CD4-positive, alpha-beta T cell (primary cell): ENCODE results near the gene TESK2. TPM values are rescaled to one million over a fixed set of nuclear protein-coding genes. Genes with fewer than 3 reads are reported as not detected.
A peak's percentile ranks its signal among the peaks of the same experiment; 100 is the strongest.

Experiments used
- ATAC-seq: fragments of 200-7000 bp; cut with Tn5 transposase; one replicate; pipeline ENCODE4 v1.10.0; 2022; ENCODE audit warnings: mild to moderate bottlenecking; ENCODE audit not compliant: poor library complexity
- CTCF ChIA-PET: fragments of 350-600 bp; sonication (Branson Sonifier 250); formaldehyde crosslinking; loops from one replicate; lab custom pipeline; 2021; ENCODE audit warnings: antibody characterized with exemption, inconsistent platforms; lab: Charles Lee
- POLR2A ChIA-PET: fragments of 350-600 bp; sonication (Branson Sonifier 250); formaldehyde crosslinking; loops from one replicate; lab custom pipeline; 2021; ENCODE audit warnings: antibody characterized with exemption, inconsistent platforms; lab: Charles Lee
- DNase-seq, 14 experiments: peaks; one replicate each; pipeline ENCODE4 v3.0.0-alpha.2; 2013 to 2020; ENCODE audit warnings: mixed read lengths in 2 of 14
- H3K27ac ChIP-seq, 2 donors: one replicate each; pipeline versions ENCODE4 v1.5.1 to v1.7.0; 2013; ENCODE audit warnings: low read length in 2 of 2, low read depth in 1 of 2, mild to moderate bottlenecking in 1 of 2
- H3K27me3 ChIP-seq, 2 experiments: 1 replicate in 1 of 2; 2 replicates in 1 of 2; pipeline versions ENCODE4 v1.6.1 to v1.7.0; 2013; ENCODE audit warnings: low read length in 2 of 2, control low read depth in 1 of 2, mild to moderate bottlenecking in 1 of 2, moderate library complexity in 1 of 2; ENCODE audit not compliant: insufficient read depth in 2 of 2, control insufficient read depth in 1 of 2
- H3K36me3 ChIP-seq: one replicate; pipeline ENCODE4 v1.6.1; 2013; ENCODE audit warnings: low read length, control low read depth; ENCODE audit not compliant: insufficient read depth
- H3K4me1 ChIP-seq: one replicate; pipeline ENCODE4 v1.6.1; 2013; ENCODE audit warnings: low read length, control low read depth; ENCODE audit not compliant: insufficient read depth
- H3K4me3 ChIP-seq: one replicate; pipeline ENCODE4 v1.5.1; 2013; ENCODE audit warnings: mild to moderate bottlenecking, low read length, moderate library complexity
- H3K9me3 ChIP-seq, 2 experiments: 1 replicate in 1 of 2; 2 replicates in 1 of 2; pipeline versions ENCODE4 v1.6.1 to v1.7.0; 2013; ENCODE audit warnings: low read length in 2 of 2, mild to moderate bottlenecking in 2 of 2, control low read depth in 1 of 2, moderate library complexity in 1 of 2; ENCODE audit not compliant: control insufficient read depth in 1 of 2, insufficient read depth in 1 of 2
- H3K27ac Mint-ChIP-seq: one replicate; pipeline ENCODE4 v1.8.0; 2020; ENCODE audit warnings: mixed read lengths
- H3K27me3 Mint-ChIP-seq: one replicate; pipeline ENCODE4 v1.8.0; 2021; ENCODE audit warnings: mixed read lengths
- H3K36me3 Mint-ChIP-seq: one replicate; pipeline ENCODE4 v1.8.0; 2021; ENCODE audit warnings: low read depth, mixed read lengths
- H3K4me1 Mint-ChIP-seq: one replicate; pipeline ENCODE4 v1.8.0; 2021; ENCODE audit warnings: low read depth, mixed read lengths
- H3K4me3 Mint-ChIP-seq: one replicate; pipeline ENCODE4 v1.8.0; 2020; ENCODE audit warnings: mild to moderate bottlenecking, mixed read lengths
- H3K9me3 Mint-ChIP-seq: one replicate; pipeline ENCODE4 v1.8.0; 2020; ENCODE audit warnings: mixed read lengths
- CTCF ChIP-seq: fragments of 200-600 bp; IDR thresholded peaks from one replicate; pipeline ENCODE4 v1.8.0; 2022; ENCODE audit warnings: antibody characterized with exemption, mild to moderate bottlenecking
- intact Hi-C, 2 experiments: fragments of 100-400 bp; cut with DNase I in 1 of 2; cut with micrococcal nuclease in 1 of 2; formaldehyde crosslinking; loops; one replicate each; pipeline versions ENCODE4 v1.15.1 to v1.9.0; 2023 to 2025; cut with DNase I, micrococcal nuclease
- total RNA-seq, 174 experiments: library from RNA in 2 of 174; stranded (reverse) in 2 of 174; gene quantifications; one replicate each; pipeline ENCODE4 v1.2.3 and lab custom pipeline; 2021 to 2026

The TESK2 gene
- total RNA-seq, 2 experiments from 2014 or later: 2.8 to 3.4 TPM

- Mint-ChIP-seq H3K4me3 (peak overlapping the region; percentile 95), H3K27ac (peak overlapping the region; percentile 95), H3K36me3 (no peaks in the 10 kb centered on the region), H3K9me3 (no peaks in the 10 kb centered on the region), H3K4me1 (peaks cover 30% of the 10 kb centered on the region), H3K27me3 (no peaks in the 10 kb centered on the region)
- ATAC-seq: no peak
- peaks cover 24% of the 10 kb centered on the region for H3K4me1 ChIP-seq
- no peaks in the 10 kb centered on the region for H3K9me3 ChIP-seq
- ChIA-PET POLR2A (interaction anchor here (0.9 to 6.2 kb wide), 14 partner anchors 33 to 504 kb away, joined by 3 to 163 read pairs (median 8); partner anchors contain the start of genes CCDC163, DYNLT4, EIF2B3 and GPBP1L1), CTCF (interaction anchor here (1.2 to 5.2 kb wide), 6 partner anchors 12 to 291 kb away, joined by 4 to 66 read pairs (median 12); partner anchors contain the start of genes CCDC163, HECTD3, MMACHC and MUTYH)
- DNase-seq: peak in 2 of 14 experiments; percentile 11 to 36
- peak overlapping the region; percentile 84 for H3K4me3 ChIP-seq
- H3K36me3 ChIP-seq: no peaks in the 10 kb centered on the region
- H3K27me3 ChIP-seq: no peaks in the 10 kb centered on the region
- TF ChIP-seq CTCF: no peak
- H3K27ac ChIP-seq: peak overlapping the region; percentile 67 to 95
- intact Hi-C loops: loop anchor here (1.0 to 5.0 kb wide), 10 partner anchors 20 to 632 kb away; partner anchors contain the start of genes RNU5D-1 (in 2 of the 2), AKR1A1 (in 1 of the 2), ARMH1 (in 1 of the 2) and BEST4 (in 1 of the 2)
These were observed 186.5 kb downstream of the TESK2 start for GRCh38 chr1:45304311-45305081.

GRCh38 chr1:45303520-45304310 lies 187.2 kb downstream of the TESK2 start:
- POLR2A ChIA-PET: interaction anchor here (0.6 to 6.2 kb wide), 34 partner anchors 8 to 1000 kb away, joined by 3 to 163 read pairs (median 5); partner anchors contain the start of genes AKR1A1, CCDC163, DYNLT4 and EIF2B3
- H3K9me3 Mint-ChIP-seq: no peaks in the 10 kb centered on the region
- H3K27me3 Mint-ChIP-seq: no peaks in the 10 kb centered on the region
- DNase-seq (peak; percentile 96 to 100 (median 98)), ATAC-seq (peak; percentile 85)
- peaks cover 24% of the 10 kb centered on the region for H3K4me1 ChIP-seq
- no peaks in the 10 kb centered on the region for H3K36me3 Mint-ChIP-seq
- H3K9me3 ChIP-seq: no peaks in the 10 kb centered on the region
- CTCF ChIA-PET: interaction anchor here (0.5 to 5.2 kb wide), 13 partner anchors 12 to 573 kb away, joined by 3 to 66 read pairs (median 4); partner anchors contain the start of genes CCDC163, HECTD3, MMACHC and MUTYH
- no peaks in the 10 kb centered on the region for H3K36me3 ChIP-seq
- H3K4me3 ChIP-seq: peak overlapping the region; percentile 84
- intact Hi-C loops: loop anchor here (1.0 to 5.0 kb wide), 11 partner anchors 37 to 631 kb away; partner anchors contain the start of genes RNU5D-1 (in 2 of the 2), TESK2 (in 2 of the 2), AKR1A1 (in 1 of the 2) and ARMH1 (in 1 of the 2)
- peak overlapping the region; percentile 95 for H3K27ac Mint-ChIP-seq
- no peaks in the 10 kb centered on the region for H3K27me3 ChIP-seq
- H3K4me3 Mint-ChIP-seq: peak overlapping the region; percentile 95
- peaks cover 30% of the 10 kb centered on the region for H3K4me1 Mint-ChIP-seq
- peak; percentile 84 for TF ChIP-seq CTCF
- H3K27ac ChIP-seq: peak overlapping the region; percentile 67 to 95
